ENCODE measurements around the gene LHX2. TPM values are rescaled to one million over a fixed set of nuclear protein-coding genes. Genes with fewer than 3 reads are reported as not detected.
A peak's percentile ranks its signal among the peaks of the same experiment; 100 is the strongest.

LHX2 gene
- total and polyA plus RNA-seq, 9 of the 15 experiments (the other 6 are each of a cell fraction or from before 2014, with no cell fraction given): 0.07 TPM; not detected in 8

DNA sequence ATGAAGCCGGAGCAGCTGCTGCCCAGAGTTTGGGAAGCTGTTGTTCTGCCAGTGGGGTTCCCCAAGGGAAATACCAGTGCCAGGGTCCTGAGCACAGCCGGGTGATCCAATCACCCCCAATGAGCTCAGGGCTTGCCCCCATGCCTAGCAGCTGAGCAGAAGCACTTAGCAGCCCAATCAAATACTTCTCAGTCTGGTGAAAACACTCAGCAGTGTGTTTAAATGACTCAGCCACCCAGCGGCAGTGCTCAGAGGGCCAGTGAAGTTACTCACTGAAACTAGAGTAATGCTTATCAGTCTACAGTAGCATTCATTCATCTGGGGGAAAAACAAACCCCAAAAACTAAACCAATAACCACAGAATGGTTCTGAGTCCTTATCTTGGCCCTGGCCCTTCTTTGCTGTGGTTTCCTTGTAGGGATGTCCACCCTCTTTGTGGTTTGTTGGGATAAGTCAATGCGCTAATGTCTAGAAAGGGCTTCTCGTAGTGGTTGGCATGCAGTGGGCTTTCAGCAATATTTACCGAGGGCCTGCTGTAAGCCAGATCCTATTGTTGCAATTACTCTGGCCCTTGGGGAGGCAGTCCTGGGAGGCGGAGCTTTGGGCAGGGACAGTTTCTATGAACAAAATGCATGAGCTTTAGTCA is 43.1 kb downstream of the LHX2 start (continued):
- no peak for TF ChIP-seq HDGF (IDR thresholded peaks at IDR 0.05)
- TF ChIP-seq HDAC2 (IDR thresholded peaks at IDR 0.05): peak; percentile 72; the same call in 1 of the 2 replicates
- no peak for TF ChIP-seq RBFOX2 (IDR thresholded peaks at IDR 0.05; ENCODE audit: low read depth, low read length)
- TF ChIP-seq POLR2H (tag; IDR thresholded peaks at IDR 0.05; ENCODE audit: low read depth): no peak
- no peak for TF ChIP-seq ZNF408 (CRISPR knock-in tag; IDR thresholded peaks at IDR 0.05; ENCODE audit: low read depth)
- TF ChIP-seq SMC3 (conservative IDR thresholded peaks at IDR 0.05; ENCODE audit: insufficient read depth, low read depth, low read length): no peak
- no peak for TF ChIP-seq ZNF695 (CRISPR knock-in tag; IDR thresholded peaks at IDR 0.05)
- no peak for TF ChIP-seq POU5F1 (IDR thresholded peaks at IDR 0.05; ENCODE audit: borderline replicate concordance, low read depth, low read length, partially characterized antibody)
- no peak for TF ChIP-seq RFX7 (CRISPR knock-in tag; IDR thresholded peaks at IDR 0.05)
- no peak; the same call in 1 of the 2 replicates for TF ChIP-seq STAG1 (CRISPR knock-in tag; IDR thresholded peaks at IDR 0.05; ENCODE audit: borderline replicate concordance)
- peak; percentile 69 for TF ChIP-seq CBFA2T2 (conservative IDR thresholded peaks at IDR 0.05)
- TF ChIP-seq MAZ (CRISPR knock-in tag; conservative IDR thresholded peaks at IDR 0.05 in 1 of 2, IDR thresholded peaks at IDR 0.05 in 1 of 2): 0 out of 4 replicates have a peak, but pooled peaks of 1 of the 2 experiments have one; percentile 25
- no peak for TF ChIP-seq MYNN (IDR thresholded peaks at IDR 0.05)
- TF ChIP-seq MYNN (CRISPR knock-in tag; IDR thresholded peaks at IDR 0.05): no peak
- TF ChIP-seq FOXK2 (conservative IDR thresholded peaks at IDR 0.05 in 1 of 2, IDR thresholded peaks at IDR 0.05 in 1 of 2; ENCODE audit: low read depth in 2 of 2): no peak
- no peak for TF ChIP-seq RHOXF2B (CRISPR knock-in tag; conservative IDR thresholded peaks at IDR 0.05)
- TF ChIP-seq, protein P1, sequence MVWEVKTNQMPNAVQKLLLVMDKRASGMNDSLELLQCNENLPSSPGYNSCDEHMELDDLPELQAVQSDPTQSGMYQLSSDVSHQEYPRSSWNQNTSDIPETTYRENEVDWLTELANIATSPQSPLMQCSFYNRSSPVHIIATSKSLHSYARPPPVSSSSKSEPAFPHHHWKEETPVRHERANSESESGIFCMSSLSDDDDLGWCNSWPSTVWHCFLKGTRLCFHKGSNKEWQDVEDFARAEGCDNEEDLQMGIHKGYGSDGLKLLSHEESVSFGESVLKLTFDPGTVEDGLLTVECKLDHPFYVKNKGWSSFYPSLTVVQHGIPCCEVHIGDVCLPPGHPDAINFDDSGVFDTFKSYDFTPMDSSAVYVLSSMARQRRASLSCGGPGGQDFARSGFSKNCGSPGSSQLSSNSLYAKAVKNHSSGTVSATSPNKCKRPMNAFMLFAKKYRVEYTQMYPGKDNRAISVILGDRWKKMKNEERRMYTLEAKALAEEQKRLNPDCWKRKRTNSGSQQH (CRISPR knock-in tag; IDR thresholded peaks at IDR 0.05): no peak
- no peak for TF ChIP-seq MIER1 (IDR thresholded peaks at IDR 0.05; ENCODE audit: low read depth)
- TF ChIP-seq ZNF212 (CRISPR knock-in tag; IDR thresholded peaks at IDR 0.05): no peak
- TF ChIP-seq, protein P2, sequence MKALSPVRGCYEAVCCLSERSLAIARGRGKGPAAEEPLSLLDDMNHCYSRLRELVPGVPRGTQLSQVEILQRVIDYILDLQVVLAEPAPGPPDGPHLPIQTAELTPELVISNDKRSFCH (CRISPR knock-in tag; IDR thresholded peaks at IDR 0.05): no peak
- TF ChIP-seq, protein P2 (tag; IDR thresholded peaks at IDR 0.05): peak; percentile 95
- peak; percentile 81 for TF ChIP-seq LCOR (CRISPR knock-in tag; IDR thresholded peaks at IDR 0.05)
- TF ChIP-seq, protein P3, sequence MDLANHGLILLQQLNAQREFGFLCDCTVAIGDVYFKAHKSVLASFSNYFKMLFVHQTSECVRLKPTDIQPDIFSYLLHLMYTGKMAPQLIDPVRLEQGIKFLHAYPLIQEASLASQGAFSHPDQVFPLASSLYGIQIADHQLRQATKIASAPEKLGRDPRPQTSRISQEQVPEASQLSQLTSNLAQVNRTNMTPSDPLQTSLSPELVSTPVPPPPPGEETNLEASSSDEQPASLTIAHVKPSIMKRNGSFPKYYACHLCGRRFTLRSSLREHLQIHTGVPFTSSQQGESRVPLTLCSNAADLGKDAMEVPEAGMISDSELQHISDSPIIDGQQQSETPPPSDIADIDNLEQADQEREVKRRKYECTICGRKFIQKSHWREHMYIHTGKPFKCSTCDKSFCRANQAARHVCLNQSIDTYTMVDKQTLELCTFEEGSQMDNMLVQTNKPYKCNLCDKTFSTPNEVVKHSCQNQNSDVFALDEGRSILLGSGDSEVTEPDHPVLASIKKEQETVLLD (IDR thresholded peaks at IDR 0.05): no peak
- no peak for TF ChIP-seq PRPF4 (IDR thresholded peaks at IDR 0.05; ENCODE audit: insufficient read depth, low read depth, low read length, poor library complexity, severe bottlenecking)
- TF ChIP-seq, protein P4, sequence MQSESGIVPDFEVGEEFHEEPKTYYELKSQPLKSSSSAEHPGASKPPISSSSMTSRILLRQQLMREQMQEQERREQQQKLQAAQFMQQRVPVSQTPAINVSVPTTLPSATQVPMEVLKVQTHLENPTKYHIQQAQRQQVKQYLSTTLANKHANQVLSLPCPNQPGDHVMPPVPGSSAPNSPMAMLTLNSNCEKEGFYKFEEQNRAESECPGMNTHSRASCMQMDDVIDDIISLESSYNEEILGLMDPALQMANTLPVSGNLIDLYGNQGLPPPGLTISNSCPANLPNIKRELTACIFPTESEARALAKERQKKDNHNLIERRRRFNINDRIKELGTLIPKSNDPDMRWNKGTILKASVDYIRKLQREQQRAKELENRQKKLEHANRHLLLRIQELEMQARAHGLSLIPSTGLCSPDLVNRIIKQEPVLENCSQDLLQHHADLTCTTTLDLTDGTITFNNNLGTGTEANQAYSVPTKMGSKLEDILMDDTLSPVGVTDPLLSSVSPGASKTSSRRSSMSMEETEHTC (IDR thresholded peaks at IDR 0.05): no peak
- TF ChIP-seq MCM3 (IDR thresholded peaks at IDR 0.05): no peak
- TF ChIP-seq BRCA1 (IDR thresholded peaks at IDR 0.05): no peak
- no peak for TF ChIP-seq BRCA1 (CRISPR knock-in tag; IDR thresholded peaks at IDR 0.05)
